Astrocyte of the spinal cord (primary cell): ENCODE data around the gene GABBR2.

Source experiments
- DNase-seq: peaks from one replicate; pipeline ENCODE4 v3.0.0; 2011; ENCODE audit warnings: low read depth, low spot score
- H3K4me3 ChIP-seq: 2 replicates; pipeline ENCODE4 v1.5.1; 2011; ENCODE audit warnings: low read depth, mild to moderate bottlenecking, low read length, moderate library complexity
- CTCF ChIP-seq: IDR thresholded peaks from 2 replicates; pipeline ENCODE4 v1.5.1; 2012; ENCODE audit warnings: low read depth, mild to moderate bottlenecking, low read length, inconsistent platforms
- in situ Hi-C: cut with HindIII; loops from 2 replicates; pipeline ENCODE4 v1.10.0; 2017; ENCODE audit warnings: low sequenced_read_pairs

The GABBR2 gene

GRCh38 chr9:98732801-98733200 lies 24.1 kb upstream of the GABBR2 start:
- DNase-seq = no peak
- no peak overlapping the region for H3K4me3 ChIP-seq
- in situ Hi-C loops = no loop called here
- TF ChIP-seq CTCF = no peak

DNA sequence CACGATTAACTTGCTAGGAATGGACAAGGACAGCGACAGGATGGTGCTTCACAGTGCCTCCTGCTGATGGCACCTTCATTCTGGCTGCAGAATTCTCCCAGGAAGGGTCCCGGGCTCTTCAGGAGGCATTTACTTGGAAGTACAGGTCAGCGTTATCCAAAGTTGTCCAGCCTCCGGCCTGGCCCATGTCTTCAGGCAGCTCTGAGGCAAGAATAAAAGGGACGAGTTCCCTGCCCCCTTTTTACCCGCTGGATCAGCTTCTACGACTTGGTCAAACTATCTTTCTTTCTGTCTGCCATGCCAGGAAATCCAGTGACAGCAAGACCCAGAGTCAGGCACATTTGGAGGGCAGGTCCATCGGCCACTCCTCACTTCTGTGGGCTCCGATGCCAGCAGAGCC lies 23.4 kb upstream of the GABBR2 start:
- in situ Hi-C loops = no loop called here
- no peak overlapping the region for H3K4me3 ChIP-seq
- DNase-seq = no peak
- no peak for TF ChIP-seq CTCF

- TF ChIP-seq CTCF = no peak
- in situ Hi-C loops = no loop called here
- no peak overlapping the region for H3K4me3 ChIP-seq
- DNase-seq = no peak
Measured at GRCh38 chr9:98730871-98731270, 22.1 kb upstream of the GABBR2 start.

GRCh38 chr9:98728500-98728899 lies 19.8 kb upstream of the GABBR2 start:
- in situ Hi-C loops = no loop called here
- DNase-seq = no peak
- no peak for TF ChIP-seq CTCF
- H3K4me3 ChIP-seq = no peak overlapping the region

GRCh38 chr9:98727428-98727827 lies 18.7 kb upstream of the GABBR2 start:
- in situ Hi-C loops = no loop called here

GRCh38 chr9:98726735-98727134 lies 18.0 kb upstream of the GABBR2 start:
- DNase-seq = peak; percentile 17
- TF ChIP-seq CTCF = no peak
- in situ Hi-C loops = no loop called here
- no peak overlapping the region for H3K4me3 ChIP-seq

More at GRCh38 chr9:98727428-98727827, 18.7 kb upstream of the GABBR2 start:
- H3K4me3 ChIP-seq = no peak overlapping the region
- DNase-seq = no peak
- TF ChIP-seq CTCF = no peak
